GM18870 (cell line): ENCODE measurements around the gene SUN3.
"Not testable (repeated sequence)": the region's sequence is repeated elsewhere in the genome, so short reads cannot be mapped to it uniquely, and the experiment has no call there.

Experiments used
- ATAC-seq: cut with Tn5 transposase; IDR thresholded peaks from one replicate; pipeline ENCODE4 v1.9.1; 2021; ENCODE audit warnings: moderate library complexity; ENCODE audit not compliant: unreplicated experiment

The SUN3 gene

DNA sequence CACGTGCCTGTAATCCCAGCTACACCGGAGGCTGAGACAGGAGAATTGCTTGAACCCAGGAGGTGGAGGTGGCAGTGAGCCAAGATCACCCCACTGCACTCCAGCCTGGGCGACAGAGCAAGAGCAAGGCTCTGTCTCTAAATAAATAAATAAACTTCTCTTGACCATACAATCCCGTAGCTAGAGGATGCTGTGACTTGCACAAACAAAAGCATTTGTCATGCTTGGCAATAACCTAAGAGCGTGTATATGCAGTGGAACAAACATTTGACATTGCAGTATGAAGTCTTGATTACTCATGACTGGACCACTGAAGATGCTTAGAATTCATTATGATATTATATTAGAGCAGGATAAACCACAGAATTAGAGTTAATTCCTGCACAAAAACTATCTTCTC lies 5.0 kb upstream of the SUN3 start:
- ATAC-seq: no peak

DNA sequence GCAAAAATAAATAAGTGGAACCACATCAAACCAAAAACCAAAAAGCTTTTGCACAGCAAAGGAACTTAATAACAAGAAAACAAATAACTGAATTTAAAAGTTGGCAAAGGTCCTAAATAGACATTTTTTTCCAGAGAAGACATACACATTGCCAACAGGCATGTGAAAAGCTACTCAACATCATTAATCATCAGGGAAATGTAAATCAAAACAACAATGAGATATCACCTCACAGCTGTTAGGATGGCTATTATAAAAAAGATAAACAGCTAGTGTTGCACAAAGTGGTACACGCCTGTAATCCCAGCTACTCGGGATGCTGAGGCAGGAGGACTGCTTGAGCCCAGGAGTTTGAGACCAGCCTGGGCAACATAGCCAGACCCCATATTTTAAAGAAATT lies 2.2 kb upstream of the SUN3 start:
- ATAC-seq: no peak

DNA sequence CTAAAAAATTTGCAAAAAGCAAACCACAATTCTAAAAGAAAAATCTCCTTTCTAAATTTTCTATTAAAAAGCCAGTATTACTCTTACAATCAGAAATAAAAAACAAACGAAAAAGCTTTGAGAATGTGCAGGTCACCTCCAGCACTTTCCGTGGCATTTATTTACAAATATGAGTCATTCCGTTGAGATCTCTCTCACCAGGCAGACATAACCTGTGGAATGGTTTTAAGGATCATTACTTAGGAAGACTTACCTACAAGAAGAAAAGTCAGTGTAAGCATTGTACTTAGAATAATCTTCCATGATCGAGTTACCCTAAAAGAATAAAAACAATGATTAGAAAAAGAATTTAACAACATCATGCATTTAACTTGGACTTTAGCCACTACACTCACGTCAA lies 3.3 kb downstream of the SUN3 start:
- ATAC-seq: no peak

DNA sequence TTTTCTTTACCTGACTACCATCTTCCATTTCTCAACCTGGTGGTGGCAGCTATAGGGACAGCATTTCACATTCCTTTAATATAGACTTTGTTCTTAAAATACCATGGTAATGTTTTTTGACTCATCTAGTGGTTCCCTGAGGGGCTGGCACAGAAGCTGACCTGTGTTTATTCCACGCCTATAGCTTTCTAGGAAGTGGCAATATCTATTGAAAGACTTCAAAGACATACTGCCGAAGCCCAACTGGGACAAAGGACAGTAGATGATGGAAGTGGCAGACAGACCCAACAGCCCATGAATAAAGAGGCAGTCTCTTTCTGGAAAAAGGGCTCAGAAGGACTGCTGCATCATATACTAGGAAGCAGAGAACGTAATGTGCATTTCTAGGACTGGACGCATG lies 11.2 kb downstream of the SUN3 start:
- no peak for ATAC-seq

- ATAC-seq: no peak
Measured at GRCh38 chr7:48016641-48017040, 12.3 kb downstream of the SUN3 start.

GRCh38 chr7:48011951-48012350 lies 17.0 kb downstream of the SUN3 start:
- no peak for ATAC-seq

DNA sequence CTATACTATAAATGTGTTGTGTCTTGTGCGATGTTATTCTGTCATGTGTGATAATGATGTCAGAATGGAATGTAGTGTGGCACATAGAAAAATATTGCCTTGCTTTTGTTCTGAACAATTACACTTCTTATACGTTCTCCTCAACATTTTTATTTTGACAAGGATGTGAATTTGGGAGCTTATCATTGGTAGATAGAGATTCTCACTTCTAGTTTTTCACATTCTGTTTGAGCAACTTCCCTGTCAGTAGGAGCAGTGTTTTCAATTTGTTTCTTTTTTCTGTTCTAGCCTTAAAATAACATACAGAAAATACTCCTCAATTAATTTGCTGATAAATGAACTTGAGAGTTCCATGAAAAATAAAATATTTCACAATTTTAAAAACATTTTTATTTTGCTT lies 17.6 kb downstream of the SUN3 start:
- ATAC-seq: no peak

GRCh38 chr7:48009954-48010353 lies 19.0 kb downstream of the SUN3 start:
- ATAC-seq: no peak

DNA sequence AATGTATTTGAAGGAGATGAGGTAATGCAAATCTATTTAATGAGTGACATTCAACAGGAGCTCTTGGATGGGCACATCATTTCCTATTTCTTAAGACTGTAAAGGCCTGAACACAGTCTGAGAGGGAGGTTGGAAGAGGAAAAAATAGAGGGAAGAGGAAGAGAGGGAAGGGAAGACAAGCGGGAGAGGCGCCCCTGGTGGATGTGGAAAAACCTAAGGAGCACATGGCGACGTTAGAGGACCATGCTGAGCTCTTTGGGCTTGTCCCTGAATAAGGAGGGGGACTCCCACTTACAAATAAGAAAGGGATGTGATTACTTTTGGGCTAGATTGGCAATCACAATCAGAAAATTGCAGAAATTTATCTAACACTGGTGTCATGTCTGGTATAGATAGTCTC lies 19.6 kb downstream of the SUN3 start:
- no peak for ATAC-seq

- no peak for ATAC-seq
Measured at GRCh38 chr7:48006866-48007265, 22.0 kb downstream of the SUN3 start.

- peak; percentile 50 for ATAC-seq
Measured at GRCh38 chr7:48004638-48005037, 24.3 kb downstream of the SUN3 start.

DNA sequence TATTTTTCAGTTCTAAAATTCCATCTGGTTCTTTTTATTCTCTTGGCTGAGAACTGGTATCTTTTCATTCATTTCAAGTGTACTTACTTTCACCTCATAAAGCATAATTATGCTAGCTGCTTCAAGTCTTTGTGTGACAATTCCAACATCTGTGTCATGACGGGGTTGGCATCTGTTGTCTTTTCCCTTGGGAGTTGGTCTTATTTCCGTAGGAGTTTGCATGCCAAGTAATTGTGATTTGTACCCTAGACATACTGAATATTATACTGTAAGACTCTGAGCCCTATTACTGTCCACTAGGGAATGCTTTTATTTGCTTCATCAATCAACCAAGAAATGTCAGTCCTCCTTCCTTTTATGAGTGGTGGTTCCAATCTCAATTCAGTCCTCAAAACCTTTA lies 24.9 kb downstream of the SUN3 start:
- ATAC-seq: no peak

GRCh38 chr7:48000164-48000563 lies 28.7 kb downstream of the SUN3 start:
- ATAC-seq: not testable (repeated sequence)

DNA sequence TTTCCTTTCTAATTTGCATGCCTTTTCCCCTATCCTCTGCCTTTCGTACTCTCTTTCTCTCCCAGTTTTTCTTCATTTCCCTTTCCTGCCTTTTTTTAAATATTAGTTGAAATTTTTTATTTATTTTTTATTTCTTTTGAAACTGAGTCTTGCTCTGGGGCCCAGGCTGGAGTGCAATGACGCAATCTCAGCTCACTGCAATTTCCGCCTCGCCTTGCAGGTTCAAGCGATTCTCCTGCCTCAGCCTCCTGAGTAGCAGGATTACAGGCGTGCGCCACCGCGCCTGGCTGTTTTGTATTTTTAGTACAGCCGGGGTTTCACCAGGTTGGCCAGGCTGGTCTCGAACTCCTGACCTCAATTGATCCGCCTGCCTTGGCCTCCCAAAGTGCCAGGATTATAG lies 29.5 kb downstream of the SUN3 start:
- ATAC-seq: no peak

- ATAC-seq: no peak
Measured at GRCh38 chr7:47992446-47992845, 36.5 kb downstream of the SUN3 start.

DNA sequence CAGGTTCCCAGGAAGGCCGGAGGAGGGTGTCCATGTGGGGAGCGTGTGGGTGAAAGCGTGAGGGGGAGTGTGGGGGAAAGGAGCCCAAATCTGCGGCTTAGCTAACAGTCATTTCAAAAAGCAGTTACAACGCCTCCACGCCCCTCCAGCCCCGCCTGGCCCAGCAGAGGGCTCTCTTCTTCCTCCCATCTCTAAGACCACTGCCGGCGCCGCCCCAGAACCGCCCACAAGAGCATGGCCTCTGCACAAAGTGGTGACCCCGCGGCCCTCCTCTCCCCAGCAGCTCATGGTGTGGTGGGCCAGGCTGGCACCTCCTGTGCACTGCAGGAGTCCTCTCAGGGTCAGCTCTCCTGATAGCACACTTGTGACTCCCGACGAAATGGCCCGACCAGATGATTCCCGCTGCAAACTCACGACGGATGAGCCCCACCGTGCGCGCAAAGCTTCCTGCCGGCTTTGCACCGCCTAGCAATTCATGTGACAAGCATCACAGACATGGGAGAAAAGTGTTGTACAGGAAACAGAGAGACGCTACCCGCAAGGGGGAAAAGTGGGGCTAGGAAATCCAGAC lies 37.1 kb downstream of the SUN3 start:
- peak; percentile 97 for ATAC-seq

DNA sequence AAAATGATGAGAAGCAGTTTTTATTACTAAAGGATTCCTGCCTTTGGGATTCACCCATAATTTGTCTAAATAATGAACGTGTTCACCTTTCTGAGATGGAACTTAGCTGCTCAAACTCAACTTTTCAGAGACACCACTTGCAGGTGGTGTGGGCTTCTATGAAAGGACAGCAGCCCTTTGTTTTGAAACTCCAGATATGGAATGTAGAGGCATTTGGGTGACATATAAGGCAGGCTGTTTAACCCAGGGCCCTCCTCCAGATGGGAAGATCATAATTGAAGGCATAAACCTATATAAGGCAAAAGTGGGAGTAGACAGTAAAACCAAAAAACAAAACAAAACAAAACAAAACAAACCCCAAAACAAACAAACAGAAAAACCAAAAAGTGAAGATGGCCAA lies 37.6 kb downstream of the SUN3 start:
- ATAC-seq: no peak

- no peak for ATAC-seq
Measured at GRCh38 chr7:47990592-47990991, 38.3 kb downstream of the SUN3 start.

GRCh38 chr7:47989607-47990400 lies 39.1 kb downstream of the SUN3 start:
- not testable (repeated sequence) for ATAC-seq

GRCh38 chr7:47988496-47989386 lies 40.2 kb downstream of the SUN3 start:
- ATAC-seq: no peak

DNA sequence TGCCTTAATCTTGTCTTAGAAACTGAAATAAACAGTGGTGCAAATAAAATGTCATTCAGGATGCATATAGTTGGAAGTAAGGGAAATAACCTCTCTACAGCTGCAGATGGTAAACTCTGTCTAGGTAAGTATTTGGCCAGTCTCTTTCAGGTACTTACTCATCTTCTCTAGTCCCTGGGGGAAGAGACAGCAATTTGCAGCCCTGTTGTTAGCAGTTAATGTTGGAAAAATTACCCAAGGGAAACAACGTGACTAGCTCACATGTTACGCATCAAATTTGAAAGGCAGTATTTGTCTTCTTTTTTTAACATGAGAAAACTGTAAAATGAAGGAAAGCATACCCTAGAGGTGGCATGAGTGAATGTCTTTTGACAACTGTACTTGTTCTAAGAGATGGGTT lies 46.3 kb downstream of the SUN3 start:
- ATAC-seq: no peak

DNA sequence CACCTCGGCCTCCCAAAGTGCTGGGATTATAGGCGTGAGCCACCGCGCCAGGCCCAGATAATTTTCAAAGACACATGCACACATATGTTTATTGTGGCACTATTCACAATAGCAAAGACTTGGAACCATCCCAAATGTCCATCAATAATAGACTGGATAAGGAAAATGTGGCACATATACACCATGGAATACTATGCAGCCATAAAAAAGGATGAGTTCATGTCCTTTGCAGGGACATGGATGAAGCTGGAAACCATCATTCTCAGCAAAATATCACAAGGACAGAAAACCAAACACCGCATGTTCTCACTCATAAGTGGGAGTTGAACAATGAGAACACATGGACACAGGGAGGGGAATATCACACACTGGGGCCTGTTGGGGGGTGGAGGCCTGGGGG lies 48.3 kb downstream of the SUN3 start:
- not testable (repeated sequence) for ATAC-seq
